Mucosa of rectum (tissue), 2 donors: Measurements from ENCODE around the gene CD74.

Source experiments
- H3K27ac ChIP-seq, 2 donors: one replicate each; pipeline ENCODE4 v1.7.0; 2013; ENCODE audit warnings: inconsistent platforms in 2 of 2, low read depth in 2 of 2, low read length in 2 of 2
- H3K27me3 ChIP-seq, 2 donors: one replicate each; pipeline ENCODE4 v1.7.0; 2013; ENCODE audit warnings: low read length in 2 of 2; ENCODE audit not compliant: control insufficient read depth in 2 of 2, insufficient read depth in 2 of 2
- H3K36me3 ChIP-seq, 2 donors: one replicate each; pipeline ENCODE4 v1.7.0; 2013; ENCODE audit warnings: low read length in 2 of 2; ENCODE audit not compliant: control insufficient read depth in 2 of 2, insufficient read depth in 2 of 2
- H3K4me1 ChIP-seq, 2 donors: one replicate each; pipeline ENCODE4 v1.7.0; 2013; ENCODE audit warnings: low read length in 2 of 2, mild to moderate bottlenecking in 1 of 2; ENCODE audit not compliant: control insufficient read depth in 2 of 2, insufficient read depth in 2 of 2
- H3K4me3 ChIP-seq, 2 donors: one replicate each; pipeline ENCODE4 v1.7.0; 2013; ENCODE audit warnings: low read length in 2 of 2
- H3K9ac ChIP-seq, 2 donors: one replicate each; pipeline ENCODE4 v1.7.0; 2013; ENCODE audit warnings: low read length in 2 of 2, low read depth in 1 of 2, mild to moderate bottlenecking in 1 of 2
- H3K9me3 ChIP-seq, 2 donors: one replicate each; pipeline ENCODE4 v1.7.0; 2013; ENCODE audit warnings: low read length in 2 of 2; ENCODE audit not compliant: control insufficient read depth in 2 of 2
- donor health status: healthy.
- donor health status: Normal muscosa, but diverticular disease.

CD74 gene

DNA sequence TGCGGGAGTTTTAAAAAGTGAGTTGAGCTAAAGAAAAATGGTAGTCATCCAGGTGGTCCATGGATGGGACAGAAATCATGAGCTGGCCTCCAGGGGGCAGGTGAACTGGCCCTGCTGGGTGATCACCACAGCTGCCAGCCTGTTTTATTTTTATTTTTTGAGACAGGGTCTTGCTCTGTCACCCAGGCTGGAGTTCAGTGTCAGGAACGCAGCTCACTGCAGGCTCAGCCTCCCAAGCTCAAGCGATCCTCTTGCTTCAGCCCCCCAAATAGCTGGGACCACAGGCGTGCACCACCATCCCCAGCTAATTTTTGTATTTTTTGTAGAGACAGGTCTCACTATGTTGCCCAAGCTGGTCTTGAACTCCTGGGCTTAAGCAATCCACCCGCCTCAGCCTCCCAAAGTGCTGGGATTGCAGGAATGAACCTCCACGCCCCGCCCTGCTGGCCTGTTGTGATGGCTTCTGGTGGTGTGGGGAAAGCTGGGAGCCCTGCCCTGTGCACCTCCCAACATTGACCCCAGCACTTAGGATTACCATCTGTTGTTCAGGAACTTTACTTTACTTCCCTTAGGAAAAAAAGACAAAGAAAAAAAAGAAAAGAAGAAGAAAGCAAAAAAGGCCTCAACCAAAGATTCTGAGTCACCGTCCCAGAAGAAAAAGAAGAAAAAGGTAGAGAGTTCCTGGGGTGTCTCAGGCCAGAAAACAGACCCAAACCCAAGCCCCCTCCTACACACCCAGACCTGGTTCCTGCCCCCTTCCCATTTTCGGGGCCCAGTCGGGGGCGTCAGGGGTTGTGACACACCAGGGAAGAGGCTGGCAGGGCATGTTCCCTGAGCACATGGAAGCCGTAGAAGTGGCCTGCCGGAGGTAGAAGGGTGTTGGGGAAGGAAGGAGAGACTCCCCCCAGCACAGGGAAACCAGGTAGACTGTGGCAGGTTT is 14.7 kb downstream of the CD74 start:
- Histone ChIP-seq H3K27me3 (no peaks in the 10 kb centered on the region), H3K4me3 (no peak overlapping the region), H3K27ac (no peak overlapping the region), H3K9me3 (no peaks in the 10 kb centered on the region), H3K36me3 (peaks cover 49 to 66% of the 10 kb centered on the region in 2 donors), H3K4me1 (no peaks in the 10 kb centered on the region), H3K9ac (no peak overlapping the region)

DNA sequence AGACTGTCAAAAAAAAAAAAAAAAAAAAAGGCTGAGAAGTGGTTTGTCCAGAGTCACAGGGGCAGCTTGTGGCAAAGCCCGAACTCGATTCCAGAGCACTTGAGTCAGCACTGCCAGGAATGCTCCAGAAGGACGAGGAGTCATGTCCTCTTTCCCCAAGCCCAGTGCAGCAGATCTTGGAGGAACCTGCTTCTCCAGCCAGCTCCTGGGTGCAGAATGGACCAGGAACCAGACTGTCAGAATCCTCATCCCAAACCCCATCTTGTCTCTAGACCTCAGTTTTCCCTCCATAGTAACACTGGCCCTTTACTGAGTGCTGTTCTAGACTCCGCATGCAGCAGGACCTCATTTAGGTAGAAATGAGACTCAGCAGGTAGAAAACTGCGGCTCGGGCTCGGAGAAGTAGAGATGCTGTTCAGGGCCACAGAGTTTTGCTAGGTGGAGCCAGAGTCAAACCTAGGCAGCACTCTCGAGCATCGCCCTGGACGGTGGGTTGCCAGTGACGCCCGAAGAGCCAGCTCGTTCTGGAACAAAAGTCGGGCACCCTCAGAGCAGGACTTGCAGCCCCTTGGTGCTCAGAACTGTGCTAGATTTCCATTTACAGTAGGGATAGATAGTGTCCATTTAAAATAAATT is 15.4 kb downstream of the CD74 start:
- Histone ChIP-seq H3K36me3 (peaks cover 46 to 65% of the 10 kb centered on the region in 2 donors), H3K27ac (no peak overlapping the region), H3K4me3 (no peak overlapping the region), H3K9ac (no peak overlapping the region), H3K4me1 (no peaks in the 10 kb centered on the region), H3K9me3 (no peaks in the 10 kb centered on the region), H3K27me3 (no peaks in the 10 kb centered on the region)

DNA sequence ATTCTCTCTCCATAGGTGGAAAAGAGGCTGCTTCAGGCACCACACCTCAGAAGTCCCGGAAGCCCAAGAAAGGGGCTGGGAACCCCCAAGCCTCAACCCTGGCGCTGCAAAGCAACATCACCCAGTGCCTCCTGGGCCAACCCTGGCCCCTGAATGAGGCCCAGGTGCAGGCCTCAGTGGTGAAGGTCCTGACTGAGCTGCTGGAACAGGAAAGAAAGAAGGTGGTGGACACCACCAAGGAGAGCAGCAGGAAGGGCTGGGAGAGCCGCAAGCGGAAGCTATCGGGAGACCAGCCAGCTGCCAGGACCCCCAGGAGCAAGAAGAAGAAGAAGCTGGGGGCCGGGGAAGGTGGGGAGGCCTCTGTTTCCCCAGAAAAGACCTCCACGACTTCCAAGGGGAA is 16.4 kb downstream of the CD74 start:
- Histone ChIP-seq H3K27ac (no peak overlapping the region), H3K36me3 (peaks cover 56 to 66% of the 10 kb centered on the region in 2 donors)

DNA sequence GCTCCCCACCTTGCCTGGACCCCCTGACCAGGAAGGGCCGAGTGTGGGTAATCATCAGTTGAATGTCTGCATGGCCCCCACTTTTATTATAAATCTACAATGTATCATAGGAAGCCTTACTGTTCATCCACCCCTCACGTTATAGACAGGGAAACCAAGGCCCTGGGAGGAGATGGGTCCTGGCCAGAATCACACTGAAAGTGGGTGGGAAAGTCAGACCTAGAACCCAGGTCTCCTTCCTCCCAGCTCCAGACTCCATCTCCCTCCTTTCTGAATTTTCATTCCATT is 17.1 kb downstream of the CD74 start:
- Histone ChIP-seq H3K27me3 (no peaks in the 10 kb centered on the region), H3K4me3 (no peak overlapping the region), H3K36me3 (peaks cover 59 to 66% of the 10 kb centered on the region in 2 donors), H3K27ac (no peak overlapping the region), H3K9ac (no peak overlapping the region), H3K9me3 (no peaks in the 10 kb centered on the region), H3K4me1 (no peaks in the 10 kb centered on the region)

More for the DNA sequence above, 16.4 kb downstream of the CD74 start:
- Histone ChIP-seq H3K4me1 (no peaks in the 10 kb centered on the region), H3K4me3 (no peak overlapping the region), H3K27me3 (no peaks in the 10 kb centered on the region), H3K9me3 (no peaks in the 10 kb centered on the region), H3K9ac (no peak overlapping the region)

DNA sequence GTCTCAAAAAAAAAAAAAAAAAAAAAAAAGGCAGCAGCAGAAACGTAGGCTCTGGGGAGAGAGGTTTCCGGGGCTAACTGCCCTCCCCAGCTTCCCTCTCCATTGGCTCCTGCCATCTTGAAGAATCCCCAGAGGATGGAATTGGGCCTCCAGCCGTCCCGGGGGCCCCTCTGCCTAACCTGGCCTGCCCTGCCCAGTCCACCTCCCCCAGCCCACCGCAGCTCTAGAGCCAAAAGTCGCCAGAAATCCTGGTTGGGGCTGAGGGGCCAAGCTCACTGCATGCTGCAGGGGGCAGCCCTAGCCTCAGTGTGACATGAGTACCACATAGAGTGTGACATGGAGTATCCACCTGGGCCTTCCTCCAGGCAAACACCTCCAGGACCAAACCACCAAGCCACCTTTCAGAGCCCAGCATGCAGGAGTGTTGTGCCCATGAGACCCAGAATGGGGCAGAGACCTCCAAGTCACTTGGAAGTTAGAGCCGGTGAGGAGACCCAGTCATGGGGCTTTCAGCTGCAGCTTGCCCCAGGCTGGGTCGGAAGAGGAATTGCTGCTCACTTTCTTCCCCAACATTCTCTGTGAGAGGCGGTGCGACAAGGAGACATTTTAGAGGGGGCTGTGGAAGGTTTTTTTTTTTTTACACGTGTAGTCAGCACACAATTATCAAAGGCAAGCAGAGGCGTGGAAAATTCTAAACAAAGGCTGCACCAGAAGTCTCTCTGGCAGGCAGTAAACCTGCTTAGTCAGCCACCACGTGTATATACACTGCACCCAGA is 17.6 kb downstream of the CD74 start:
- H3K27me3 ChIP-seq = no peaks in the 10 kb centered on the region
- H3K9ac ChIP-seq = no peak overlapping the region
- no peak overlapping the region for H3K27ac ChIP-seq
- no peaks in the 10 kb centered on the region for H3K4me1 ChIP-seq
- H3K36me3 ChIP-seq = peaks cover 55 to 64% of the 10 kb centered on the region in 2 donors
- H3K4me3 ChIP-seq = no peak overlapping the region
- no peaks in the 10 kb centered on the region for H3K9me3 ChIP-seq

DNA sequence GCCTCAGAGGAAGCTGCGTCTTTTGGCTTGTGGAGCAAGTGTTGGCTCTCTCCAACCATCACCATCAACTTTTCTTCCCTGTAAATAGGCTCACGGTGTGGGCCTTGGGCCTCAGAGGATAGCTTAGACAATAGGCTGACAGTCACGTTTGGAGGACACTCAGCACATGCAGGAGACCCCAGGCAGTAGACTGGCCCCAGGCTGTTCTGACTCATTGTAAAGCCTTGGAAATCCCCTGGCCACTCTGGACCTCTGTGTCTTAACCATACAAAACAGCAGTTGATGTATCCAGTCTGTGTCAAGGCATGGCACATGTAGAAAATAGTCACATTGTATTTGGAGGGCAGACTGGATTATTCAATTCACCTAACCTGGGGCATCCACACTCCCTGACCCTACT is 18.6 kb downstream of the CD74 start:
- H3K4me3 ChIP-seq = no peak overlapping the region
- H3K27ac ChIP-seq = no peak overlapping the region
- peaks cover 62 to 68% of the 10 kb centered on the region in 2 donors for H3K36me3 ChIP-seq
- no peaks in the 10 kb centered on the region for H3K9me3 ChIP-seq
- H3K4me1 ChIP-seq = no peaks in the 10 kb centered on the region
- H3K9ac ChIP-seq = no peak overlapping the region
- H3K27me3 ChIP-seq = no peaks in the 10 kb centered on the region

DNA sequence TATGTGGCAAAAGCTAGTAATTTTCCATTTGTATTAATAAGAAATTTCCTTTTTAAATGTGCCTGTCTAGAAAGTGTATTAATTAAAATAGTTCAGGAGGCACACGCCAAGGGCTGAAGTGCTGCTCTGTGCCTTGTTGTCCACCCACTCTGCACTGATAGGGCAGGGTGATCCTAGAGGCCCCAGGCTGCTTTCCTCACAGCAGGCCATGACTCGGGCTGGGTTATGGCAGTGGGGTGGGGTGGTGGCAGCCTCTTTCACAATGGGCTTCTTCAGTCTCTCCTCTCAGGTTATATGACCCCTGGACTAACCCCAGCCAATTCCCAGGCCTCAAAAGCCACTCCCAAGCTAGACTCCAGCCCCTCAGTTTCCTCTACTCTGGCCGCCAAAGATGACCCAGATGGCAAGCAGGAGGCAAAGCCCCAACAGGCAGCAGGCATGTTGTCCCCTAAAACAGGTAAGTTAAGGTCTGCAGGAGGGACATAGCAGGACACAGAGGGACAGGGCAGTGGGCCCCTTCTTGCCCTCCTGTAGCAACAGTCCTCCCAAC is 19.5 kb downstream of the CD74 start:
- H3K4me1 ChIP-seq = no peaks in the 10 kb centered on the region
- peaks cover 61 to 69% of the 10 kb centered on the region in 2 donors for H3K36me3 ChIP-seq
- no peak overlapping the region for H3K27ac ChIP-seq
- H3K27me3 ChIP-seq = no peaks in the 10 kb centered on the region
- H3K9ac ChIP-seq = no peak overlapping the region
- H3K9me3 ChIP-seq = no peaks in the 10 kb centered on the region
- no peak overlapping the region for H3K4me3 ChIP-seq

DNA sequence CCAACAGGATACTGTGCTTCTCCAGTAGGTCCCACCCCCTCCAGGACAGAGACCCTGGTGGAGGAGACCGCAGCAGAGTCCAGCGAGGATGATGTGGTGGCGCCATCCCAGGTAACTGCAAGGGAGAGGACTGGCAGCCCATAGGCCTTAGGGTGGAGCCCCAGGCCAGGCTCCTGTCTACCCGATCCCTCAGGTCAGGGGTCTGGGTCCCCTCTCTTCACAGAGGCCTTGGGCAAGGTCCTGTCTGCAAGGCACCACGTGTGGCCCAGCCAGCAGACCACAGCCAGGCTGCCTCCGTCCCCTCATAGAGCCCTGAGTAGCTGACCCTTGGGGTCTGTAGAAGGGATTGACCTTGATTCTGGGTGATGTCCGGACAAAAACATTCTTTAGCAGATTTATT is 20.0 kb downstream of the CD74 start:
- Histone ChIP-seq H3K9ac (no peak overlapping the region), H3K4me1 (no peaks in the 10 kb centered on the region), H3K9me3 (no peaks in the 10 kb centered on the region), H3K27me3 (no peaks in the 10 kb centered on the region), H3K4me3 (no peak overlapping the region), H3K27ac (no peak overlapping the region), H3K36me3 (peaks cover 65 to 73% of the 10 kb centered on the region in 2 donors)

DNA sequence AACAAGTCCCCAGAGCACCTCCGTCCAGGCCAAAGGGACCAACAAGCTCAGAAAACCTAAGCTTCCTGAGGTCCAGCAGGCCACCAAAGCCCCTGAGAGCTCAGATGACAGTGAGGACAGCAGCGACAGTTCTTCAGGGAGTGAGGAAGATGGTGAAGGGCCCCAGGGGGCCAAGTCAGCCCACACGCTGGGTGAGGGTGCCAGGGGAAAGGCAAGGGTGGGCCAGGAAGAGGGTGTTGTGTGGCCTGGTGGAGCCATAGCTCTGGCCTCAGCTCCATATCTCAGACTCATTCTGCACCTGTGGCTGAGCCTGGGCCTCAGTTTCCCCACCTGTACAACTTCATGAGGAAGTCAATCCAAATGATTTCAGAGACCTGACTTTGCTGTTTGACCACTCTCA is 20.7 kb downstream of the CD74 start:
- no peak overlapping the region for H3K27ac ChIP-seq
- no peaks in the 10 kb centered on the region for H3K4me1 ChIP-seq
- H3K9me3 ChIP-seq = no peaks in the 10 kb centered on the region
- H3K9ac ChIP-seq = no peak overlapping the region
- peaks cover 66 to 73% of the 10 kb centered on the region in 2 donors for H3K36me3 ChIP-seq
- no peaks in the 10 kb centered on the region for H3K27me3 ChIP-seq
- no peak overlapping the region for H3K4me3 ChIP-seq
